Lung (tissue), 12 donors: ENCODE measurements around the gene CPM. TPM values are rescaled to one million over a fixed set of nuclear protein-coding genes. Genes with fewer than 3 reads are reported as not detected.

Experiments
- ATAC-seq: fragments of 200-7000 bp; cut with Tn5 transposase; one replicate; pipeline ENCODE4 v1.9.1; 2020; ENCODE audit warnings: moderate number of reproducible peaks; ENCODE audit not compliant: insufficient read depth, low FRiP score
- DNase-seq, 3 donors: peaks; one replicate each; pipeline ENCODE4 v3.0.0-alpha.2; 2013 to 2017
- H3K27ac ChIP-seq, 2 donors: one replicate each; pipeline ENCODE4 v1.5.1; 2013; ENCODE audit warnings: mild to moderate bottlenecking in 2 of 2, moderate library complexity in 2 of 2, control low read depth in 1 of 2, inconsistent platforms in 1 of 2, low read depth in 1 of 2, low read length in 1 of 2
- H3K27me3 ChIP-seq, 3 donors: one replicate each; pipeline ENCODE4 v1.5.1; 2013; ENCODE audit warnings: low read length in 2 of 3; ENCODE audit not compliant: control insufficient read depth in 3 of 3, insufficient read depth in 3 of 3
- H3K36me3 ChIP-seq, 4 donors: one replicate each; pipeline ENCODE4 v1.5.1; 2013; ENCODE audit warnings: low read length in 4 of 4, mild to moderate bottlenecking in 1 of 4, moderate library complexity in 1 of 4; ENCODE audit not compliant: control insufficient read depth in 4 of 4, insufficient read depth in 4 of 4
- H3K4me1 ChIP-seq, 5 donors: one replicate each; pipeline ENCODE4 v1.5.1; 2013; ENCODE audit warnings: low read length in 5 of 5, mild to moderate bottlenecking in 2 of 5, moderate library complexity in 1 of 5; ENCODE audit not compliant: control insufficient read depth in 5 of 5, insufficient read depth in 5 of 5
- H3K4me3 ChIP-seq: one replicate; pipeline ENCODE4 v1.5.1; 2013; ENCODE audit warnings: mild to moderate bottlenecking, control low read depth, moderate library complexity
- H3K9ac ChIP-seq, 2 donors: one replicate each; pipeline ENCODE4 v1.5.1; 2013; ENCODE audit warnings: low read length in 2 of 2, control low read depth in 1 of 2; ENCODE audit not compliant: insufficient read depth in 1 of 2
- H3K9me3 ChIP-seq, 4 donors: one replicate each; pipeline ENCODE4 v1.5.1; 2013; ENCODE audit warnings: low read length in 3 of 4, mild to moderate bottlenecking in 1 of 4, moderate library complexity in 1 of 4; ENCODE audit not compliant: control insufficient read depth in 4 of 4, insufficient read depth in 3 of 4
- WGBS, 2 donors: extraction: QIAGEN DNeasy Blood & Tissue Kit; methylation state at CpG; one replicate each; pipeline ENCODE4 v1.1.7; 2013; 5-methylcytosine and 5-hydroxymethylcytosine counted together
- polyA plus RNA-seq, 2 donors: library from polyadenylated mRNA; stranded (reverse); fragments of 200-250 nt; gene quantifications; one replicate each; pipeline ENCODE4 v1.2.1, GENCODE V29; 2013
- total RNA-seq, 2 donors: library from RNA; depleted of rRNA in 1 of 2; stranded (reverse); fragments of >200 nt in 1 of 2; gene quantifications; one replicate each; pipeline ENCODE4 v1.2.1, GENCODE V29; 2014 to 2021
- TF ChIP-seq, protein P1 (sequence below): IDR thresholded peaks from 2 replicates; pipeline ENCODE4 v1.5.1; 2012; ENCODE audit warnings: mild to moderate bottlenecking; ENCODE audit errors: control extremely low read depth, extremely low read depth
- donor health status: control.
- donor health status: control.
- donor health status: Bipolar disorder and iron deficiency.
- donor health status: healthy.
- donor health status: DM: yes; HTN: yes; CAD: no.

The CPM gene
- total and polyA plus RNA-seq, 4 donors, result 66.6 to 241 (median 136) TPM

DNA sequence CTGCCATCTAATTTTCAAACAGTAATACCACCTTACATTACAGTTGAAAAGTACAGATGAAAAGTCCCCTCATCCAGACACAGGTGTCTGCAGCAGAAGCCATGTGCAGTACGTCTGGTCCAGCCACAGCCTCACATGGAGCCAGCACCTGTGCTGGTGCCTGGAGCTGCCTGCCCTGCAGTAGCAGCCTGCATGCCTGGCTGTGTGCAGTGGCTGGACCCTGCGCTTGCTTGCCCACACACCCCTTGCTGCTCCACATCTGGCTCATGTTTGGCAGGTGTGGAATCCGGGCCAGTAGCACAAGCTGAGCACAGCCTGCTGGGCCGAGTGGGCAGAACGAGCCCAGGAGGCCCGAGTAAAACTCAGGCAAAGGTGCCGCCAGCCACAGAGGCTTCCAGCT, 21.8 kb upstream of the CPM start:
- DNase-seq (no peak), ATAC-seq (no peak)
- no peaks in the 10 kb centered on the region for H3K27me3 ChIP-seq
- no peaks in the 10 kb centered on the region for H3K9me3 ChIP-seq
- TF ChIP-seq, protein P1, sequence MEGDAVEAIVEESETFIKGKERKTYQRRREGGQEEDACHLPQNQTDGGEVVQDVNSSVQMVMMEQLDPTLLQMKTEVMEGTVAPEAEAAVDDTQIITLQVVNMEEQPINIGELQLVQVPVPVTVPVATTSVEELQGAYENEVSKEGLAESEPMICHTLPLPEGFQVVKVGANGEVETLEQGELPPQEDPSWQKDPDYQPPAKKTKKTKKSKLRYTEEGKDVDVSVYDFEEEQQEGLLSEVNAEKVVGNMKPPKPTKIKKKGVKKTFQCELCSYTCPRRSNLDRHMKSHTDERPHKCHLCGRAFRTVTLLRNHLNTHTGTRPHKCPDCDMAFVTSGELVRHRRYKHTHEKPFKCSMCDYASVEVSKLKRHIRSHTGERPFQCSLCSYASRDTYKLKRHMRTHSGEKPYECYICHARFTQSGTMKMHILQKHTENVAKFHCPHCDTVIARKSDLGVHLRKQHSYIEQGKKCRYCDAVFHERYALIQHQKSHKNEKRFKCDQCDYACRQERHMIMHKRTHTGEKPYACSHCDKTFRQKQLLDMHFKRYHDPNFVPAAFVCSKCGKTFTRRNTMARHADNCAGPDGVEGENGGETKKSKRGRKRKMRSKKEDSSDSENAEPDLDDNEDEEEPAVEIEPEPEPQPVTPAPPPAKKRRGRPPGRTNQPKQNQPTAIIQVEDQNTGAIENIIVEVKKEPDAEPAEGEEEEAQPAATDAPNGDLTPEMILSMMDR, result no peak
- no peak overlapping the region for H3K27ac ChIP-seq
- H3K4me3 ChIP-seq, result no peak overlapping the region
- peaks cover 0 to 11% (median 0%) of the 10 kb centered on the region in 5 donors for H3K4me1 ChIP-seq
- 89 to 91% methylated on average over 7 of the region's 7 CpGs for WGBS, 2 donors
- no peak overlapping the region for H3K9ac ChIP-seq
- H3K36me3 ChIP-seq, result no peaks in the 10 kb centered on the region

DNA sequence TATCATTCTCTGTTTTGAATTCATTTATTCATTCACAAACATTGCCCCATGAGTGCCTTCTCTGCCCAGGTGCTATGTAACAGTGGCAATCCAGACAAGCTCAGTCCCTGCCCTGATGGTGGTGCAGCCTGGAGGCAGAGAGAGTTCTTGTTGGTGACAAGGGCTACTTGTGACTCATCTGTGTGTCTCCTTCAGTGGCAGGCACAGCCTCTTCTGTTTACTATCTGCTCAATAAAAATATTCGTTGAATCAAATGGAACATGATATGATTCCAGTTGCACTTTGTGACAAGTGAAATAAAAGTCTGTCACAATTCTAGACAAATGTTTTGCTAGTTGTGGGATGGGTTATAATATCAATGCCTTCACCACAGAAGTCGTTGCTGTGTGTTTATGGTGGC, 20.6 kb upstream of the CPM start:
- Histone ChIP-seq H3K9ac (no peak overlapping the region), H3K9me3 (no peaks in the 10 kb centered on the region), H3K36me3 (no peaks in the 10 kb centered on the region), H3K27me3 (no peaks in the 10 kb centered on the region), H3K4me3 (no peak overlapping the region), H3K4me1 (peaks cover 0 to 10% (median 0%) of the 10 kb centered on the region in 5 donors), H3K27ac (no peak overlapping the region)
- ATAC-seq (no peak), DNase-seq (no peak)
- TF ChIP-seq, protein P1, result no peak
- 63 to 65% methylated on average over 2 of the region's 2 CpGs for WGBS, 2 donors

DNA sequence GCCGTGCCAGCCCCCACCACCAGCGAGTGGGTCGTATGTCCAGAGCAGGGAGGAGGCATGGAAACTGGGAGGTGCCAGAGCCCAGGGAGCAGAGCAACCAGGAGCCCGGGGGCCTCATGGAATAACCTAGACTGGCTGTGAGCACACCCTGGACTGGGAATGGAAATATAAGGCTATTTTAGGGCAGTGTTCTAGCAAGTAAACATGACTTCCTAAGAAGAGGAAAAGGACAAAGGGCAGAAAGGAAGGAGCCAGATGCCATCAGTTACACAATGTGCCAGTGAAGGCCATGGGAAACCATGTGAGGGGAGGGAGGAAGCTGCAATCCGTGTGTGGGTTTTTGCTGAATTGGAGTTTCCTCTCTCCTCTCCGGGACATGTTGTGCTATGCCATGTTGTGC, 18.7 kb upstream of the CPM start:
- no peaks in the 10 kb centered on the region for H3K27me3 ChIP-seq
- H3K9ac ChIP-seq, result no peak overlapping the region
- H3K4me1 ChIP-seq, result peaks cover 0 to 10% (median 0%) of the 10 kb centered on the region in 5 donors
- peak; percentile 37 for ATAC-seq
- WGBS, 2 donors, result 44 to 48% methylated on average over 6 of the region's 6 CpGs
- TF ChIP-seq, protein P1, result no peak
- H3K9me3 ChIP-seq, result no peaks in the 10 kb centered on the region
- DNase-seq, result peak in 1 of 3 donors; percentile 51
- peak overlapping the region in 1 of 2 donors; percentile 57 for H3K27ac ChIP-seq
- no peak overlapping the region for H3K4me3 ChIP-seq
- H3K36me3 ChIP-seq, result no peaks in the 10 kb centered on the region

DNA sequence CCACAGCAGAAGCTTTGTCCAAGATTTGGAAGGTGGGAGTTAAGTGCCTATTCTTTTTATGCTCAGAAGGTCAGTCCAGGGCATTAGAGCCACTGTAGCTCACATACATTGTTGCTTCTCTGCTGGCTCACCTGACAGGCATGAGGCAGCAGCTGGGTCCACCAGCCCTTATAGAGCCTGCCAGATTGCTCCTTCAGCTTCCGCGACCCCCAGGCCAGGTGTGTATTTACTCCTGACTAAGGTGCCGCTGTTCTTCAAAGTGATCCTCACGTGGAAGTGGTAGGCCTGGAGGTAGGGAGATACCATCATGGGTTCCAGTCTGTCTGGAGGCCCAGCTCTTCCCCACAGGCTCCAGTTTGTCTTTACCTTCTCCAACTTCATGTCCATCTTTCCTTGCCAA, 17.5 kb upstream of the CPM start:
- WGBS, 2 donors, result 95 to 100% methylated on average over 4 of the region's 4 CpGs
- Histone ChIP-seq H3K4me1 (peaks cover 0 to 10% (median 0%) of the 10 kb centered on the region in 5 donors), H3K36me3 (no peaks in the 10 kb centered on the region), H3K27ac (no peak overlapping the region), H3K9ac (no peak overlapping the region), H3K9me3 (no peaks in the 10 kb centered on the region), H3K4me3 (no peak overlapping the region), H3K27me3 (no peaks in the 10 kb centered on the region)
- ATAC-seq (no peak), DNase-seq (no peak)
- TF ChIP-seq, protein P1, result no peak
